KMS-11 (cell line): Measurements from ENCODE around the gene MED26.

Experiments
- H2AFZ ChIP-seq: fragments of 200-600 bp; sonication (generic); 2 replicates; pipeline ENCODE4 v1.6.1; 2016; ENCODE audit warnings: antibody characterized with exemption, mixed run types, low read depth
- H3K27ac ChIP-seq: fragments of 200-600 bp; sonication (generic); 2 replicates; pipeline ENCODE4 v1.6.1; 2016; ENCODE audit warnings: mild to moderate bottlenecking, mixed run types
- H3K27me3 ChIP-seq: fragments of 200-600 bp; sonication (generic); 2 replicates; pipeline ENCODE4 v1.6.1; 2017; ENCODE audit warnings: mild to moderate bottlenecking, low read depth, mixed run types, moderate library complexity; ENCODE audit not compliant: insufficient read depth
- H3K36me3 ChIP-seq: fragments of 200-600 bp; sonication (generic); 2 replicates; pipeline ENCODE4 v1.6.1; 2017; ENCODE audit warnings: mild to moderate bottlenecking, mixed run types; ENCODE audit not compliant: insufficient read depth
- H3K4me1 ChIP-seq: fragments of 200-600 bp; sonication (generic); 2 replicates; pipeline ENCODE4 v1.6.1; 2016; ENCODE audit warnings: mild to moderate bottlenecking, low read depth, mixed run types; ENCODE audit not compliant: poor library complexity, severe bottlenecking
- H3K4me2 ChIP-seq: fragments of 200-600 bp; sonication (generic); 2 replicates; pipeline ENCODE4 v1.7.0; 2016; ENCODE audit warnings: mild to moderate bottlenecking, mixed run types
- H3K4me3 ChIP-seq: fragments of 200-600 bp; sonication (generic); IDR thresholded peaks from 2 replicates; pipeline ENCODE4 v1.6.1; 2017; ENCODE audit warnings: low read depth, low read length, mixed read lengths; ENCODE audit not compliant: insufficient read depth
- H3K79me2 ChIP-seq: fragments of 200-600 bp; sonication (generic); 2 replicates; pipeline ENCODE4 v1.6.1; 2016; ENCODE audit warnings: low read depth, mixed run types; ENCODE audit not compliant: insufficient read depth
- H3K9ac ChIP-seq: fragments of 200-600 bp; sonication (generic); 2 replicates; pipeline ENCODE4 v1.6.1; 2016; ENCODE audit warnings: mild to moderate bottlenecking, mixed run types
- H4K20me1 ChIP-seq: fragments of 200-600 bp; sonication (generic); 2 replicates; pipeline ENCODE4 v1.6.1; 2016; ENCODE audit warnings: mild to moderate bottlenecking, mixed run types; ENCODE audit not compliant: insufficient read depth
- TF ChIP-seq, protein P1 (sequence below): fragments of 200-600 bp; sonication (generic); conservative IDR thresholded peaks from 2 replicates; pipeline ENCODE4 v1.6.1; 2017; ENCODE audit warnings: low read depth, mild to moderate bottlenecking, antibody characterized with exemption, low read length, moderate library complexity, mixed read lengths

MED26 gene

DNA sequence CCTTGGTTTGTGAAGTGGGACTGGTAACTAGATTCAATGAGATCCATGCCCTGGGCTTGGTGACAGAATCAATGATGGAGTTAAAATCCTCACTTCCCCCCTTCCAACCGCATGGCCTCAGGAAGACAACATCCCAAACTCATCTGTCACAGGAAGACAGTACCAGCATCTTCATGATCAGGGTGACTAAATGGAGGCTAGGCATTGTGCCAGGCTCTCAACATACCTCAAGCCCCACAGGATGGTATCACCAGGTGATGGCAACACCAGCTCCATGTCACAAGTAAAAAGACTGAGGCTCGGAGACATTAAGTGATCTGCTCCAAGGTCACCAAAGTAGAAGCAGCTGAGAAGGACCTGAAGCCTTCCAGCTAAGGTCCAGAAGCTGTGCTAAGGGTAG is 14.2 kb downstream of the MED26 start:
- Histone ChIP-seq H3K4me3 (no peak overlapping the region), H3K4me1 (peaks cover 59% of the 10 kb centered on the region), H2AFZ (no peak overlapping the region), H3K79me2 (peaks cover 100% of the 10 kb centered on the region), H4K20me1 (peaks cover 31% of the 10 kb centered on the region), H3K36me3 (no peaks in the 10 kb centered on the region), H3K27ac (no peak overlapping the region), H3K9ac (no peak overlapping the region), H3K27me3 (no peaks in the 10 kb centered on the region), H3K4me2 (no peak overlapping the region)
- TF ChIP-seq, protein P1, sequence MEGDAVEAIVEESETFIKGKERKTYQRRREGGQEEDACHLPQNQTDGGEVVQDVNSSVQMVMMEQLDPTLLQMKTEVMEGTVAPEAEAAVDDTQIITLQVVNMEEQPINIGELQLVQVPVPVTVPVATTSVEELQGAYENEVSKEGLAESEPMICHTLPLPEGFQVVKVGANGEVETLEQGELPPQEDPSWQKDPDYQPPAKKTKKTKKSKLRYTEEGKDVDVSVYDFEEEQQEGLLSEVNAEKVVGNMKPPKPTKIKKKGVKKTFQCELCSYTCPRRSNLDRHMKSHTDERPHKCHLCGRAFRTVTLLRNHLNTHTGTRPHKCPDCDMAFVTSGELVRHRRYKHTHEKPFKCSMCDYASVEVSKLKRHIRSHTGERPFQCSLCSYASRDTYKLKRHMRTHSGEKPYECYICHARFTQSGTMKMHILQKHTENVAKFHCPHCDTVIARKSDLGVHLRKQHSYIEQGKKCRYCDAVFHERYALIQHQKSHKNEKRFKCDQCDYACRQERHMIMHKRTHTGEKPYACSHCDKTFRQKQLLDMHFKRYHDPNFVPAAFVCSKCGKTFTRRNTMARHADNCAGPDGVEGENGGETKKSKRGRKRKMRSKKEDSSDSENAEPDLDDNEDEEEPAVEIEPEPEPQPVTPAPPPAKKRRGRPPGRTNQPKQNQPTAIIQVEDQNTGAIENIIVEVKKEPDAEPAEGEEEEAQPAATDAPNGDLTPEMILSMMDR, result no peak

DNA sequence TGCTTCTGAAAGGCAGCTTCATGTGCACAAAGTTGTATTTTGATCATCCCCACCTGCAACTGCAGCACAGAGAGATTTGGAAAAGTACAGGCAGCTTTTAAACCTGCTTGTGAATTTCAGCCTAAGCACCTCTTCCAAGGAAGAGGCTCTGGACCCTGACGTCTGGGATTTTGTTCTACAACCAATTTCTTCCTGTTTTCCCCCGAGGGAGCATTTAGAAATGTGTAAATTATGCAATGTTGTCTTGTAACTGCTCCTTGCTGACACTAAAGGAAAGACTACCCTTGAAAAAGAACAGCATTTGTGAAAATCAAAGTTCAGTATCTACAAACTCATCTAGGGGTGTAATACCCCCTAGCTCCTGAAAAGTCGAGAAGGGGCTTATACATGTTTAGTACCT is 15.4 kb downstream of the MED26 start:
- Histone ChIP-seq H3K27me3 (no peaks in the 10 kb centered on the region), H4K20me1 (peaks cover 31% of the 10 kb centered on the region), H3K9ac (no peak overlapping the region), H3K36me3 (no peaks in the 10 kb centered on the region), H3K4me3 (no peak overlapping the region), H3K79me2 (peaks cover 100% of the 10 kb centered on the region), H3K4me1 (peaks cover 71% of the 10 kb centered on the region), H3K27ac (no peak overlapping the region), H3K4me2 (no peak overlapping the region), H2AFZ (no peak overlapping the region)
- TF ChIP-seq, protein P1, result no peak

DNA sequence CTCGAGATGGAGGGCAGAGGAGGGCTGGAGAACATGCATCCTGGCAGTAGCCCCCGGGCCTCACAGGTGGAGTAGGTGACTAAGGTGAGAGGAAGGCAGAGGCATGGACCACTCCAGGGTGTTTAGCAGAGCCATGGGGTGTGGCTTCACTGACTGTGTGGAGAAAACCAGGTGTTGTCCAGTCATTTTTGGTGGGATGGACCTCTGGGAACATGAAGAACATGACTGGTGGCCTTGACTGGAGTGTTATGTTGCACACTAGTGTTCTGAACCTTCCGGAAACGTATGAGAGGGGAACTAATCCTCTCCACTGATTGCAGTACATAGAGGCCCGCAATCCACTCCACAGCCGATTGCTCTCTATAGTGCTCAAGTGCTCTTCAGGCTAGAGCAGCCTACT is 16.9 kb downstream of the MED26 start:
- peaks cover 17% of the 10 kb centered on the region for H4K20me1 ChIP-seq
- H3K4me1 ChIP-seq, result peaks cover 78% of the 10 kb centered on the region

DNA sequence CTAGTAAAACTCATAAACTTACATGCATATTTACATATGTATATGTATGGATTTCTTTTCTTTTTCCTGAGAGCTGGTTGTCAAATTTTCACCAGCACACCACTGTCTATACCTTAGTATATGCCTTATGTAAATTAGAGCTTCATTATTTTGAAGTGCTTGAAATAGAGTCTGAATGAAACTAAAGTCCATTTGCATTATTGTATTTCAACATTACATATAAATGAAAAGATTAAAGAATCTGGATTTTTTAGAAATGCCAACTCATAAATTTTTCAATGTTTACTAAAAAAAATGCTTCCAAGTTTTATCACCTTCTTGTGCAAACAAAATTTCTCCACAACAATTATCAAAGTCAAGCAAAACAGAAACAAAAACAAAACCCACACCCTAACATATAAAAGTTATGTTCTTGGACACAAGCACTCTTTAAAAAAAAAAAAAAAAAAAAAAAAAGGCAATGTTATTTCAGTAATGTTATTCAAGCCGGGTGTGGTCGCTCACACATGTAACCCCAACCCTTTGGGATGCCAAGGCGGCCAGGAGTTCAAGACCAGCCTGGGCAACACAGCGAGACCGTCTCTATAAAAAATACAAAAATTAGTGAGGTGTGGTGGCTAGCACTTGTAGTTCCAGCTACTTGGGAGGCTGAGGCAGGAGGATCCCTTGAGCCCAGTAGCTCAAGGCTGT is 18.3 kb downstream of the MED26 start:
- no peak overlapping the region for H3K9ac ChIP-seq
- H3K27ac ChIP-seq, result no peak overlapping the region
- peaks cover 80% of the 10 kb centered on the region for H3K4me1 ChIP-seq
- peaks cover 13% of the 10 kb centered on the region for H4K20me1 ChIP-seq
- H3K4me2 ChIP-seq, result no peak overlapping the region
- no peak overlapping the region for H2AFZ ChIP-seq
- H3K36me3 ChIP-seq, result no peaks in the 10 kb centered on the region
- H3K79me2 ChIP-seq, result peaks cover 99% of the 10 kb centered on the region
- TF ChIP-seq, protein P1, result no peak
- no peak overlapping the region for H3K4me3 ChIP-seq
- H3K27me3 ChIP-seq, result no peaks in the 10 kb centered on the region

More for the DNA sequence above, 16.9 kb downstream of the MED26 start:
- TF ChIP-seq, protein P1, result no peak
- Histone ChIP-seq H3K4me3 (no peak overlapping the region), H3K9ac (no peak overlapping the region), H3K4me2 (no peak overlapping the region), H3K27me3 (no peaks in the 10 kb centered on the region), H3K36me3 (no peaks in the 10 kb centered on the region), H3K27ac (no peak overlapping the region), H3K79me2 (peaks cover 99% of the 10 kb centered on the region), H2AFZ (no peak overlapping the region)
